Middle frontal gyrus (tissue), 1 donor: ENCODE measurements around the gene GPR84.
"Not testable (repeated sequence)": the region's sequence is repeated elsewhere in the genome, so short reads cannot be mapped to it uniquely, and the experiment has no call there.

Source experiments
- DNase-seq: peaks from one replicate; pipeline ENCODE4 v3.0.0-alpha.2; 2015; ENCODE audit warnings: low spot score; ENCODE audit errors: extremely low spot score

Gene GPR84

GRCh38 chr12:54356228-54356627 lies 8.1 kb downstream of the GPR84 start:
- no peak for DNase-seq

GRCh38 chr12:54355104-54355815 lies 9.0 kb downstream of the GPR84 start:
- DNase-seq = no peak

- not testable (repeated sequence) for DNase-seq
These were observed 10.0 kb downstream of the GPR84 start for GRCh38 chr12:54354271-54354670.

- no peak for DNase-seq
These were observed 11.1 kb downstream of the GPR84 start for GRCh38 chr12:54352891-54353874.

- no peak for DNase-seq
These were observed 12.2 kb downstream of the GPR84 start for GRCh38 chr12:54352022-54352531.

- DNase-seq = no peak
These were observed 12.9 kb downstream of the GPR84 start for GRCh38 chr12:54351341-54351740.

GRCh38 chr12:54350743-54351142 lies 13.5 kb downstream of the GPR84 start:
- DNase-seq = no peak

- DNase-seq = no peak
These were observed 14.6 kb downstream of the GPR84 start for GRCh38 chr12:54349679-54350078.

GRCh38 chr12:54349036-54349435 lies 15.2 kb downstream of the GPR84 start:
- DNase-seq = no peak

GRCh38 chr12:54341378-54342300 lies 22.6 kb downstream of the GPR84 start:
- DNase-seq = no peak

- no peak for DNase-seq
These were observed 23.4 kb downstream of the GPR84 start for GRCh38 chr12:54340846-54341245.

GRCh38 chr12:54338698-54339296 lies 25.5 kb downstream of the GPR84 start:
- no peak for DNase-seq

- no peak for DNase-seq
These were observed 26.2 kb downstream of the GPR84 start for GRCh38 chr12:54337854-54338650.

- DNase-seq = peak; percentile 9
These were observed 26.9 kb downstream of the GPR84 start for GRCh38 chr12:54337280-54337842.

- DNase-seq = no peak
These were observed 30.8 kb downstream of the GPR84 start for GRCh38 chr12:54333420-54334034.

GRCh38 chr12:54331461-54331860 lies 32.8 kb downstream of the GPR84 start:
- no peak for DNase-seq

GRCh38 chr12:54330442-54330841 lies 33.8 kb downstream of the GPR84 start:
- no peak for DNase-seq

- DNase-seq = no peak
These were observed 34.5 kb downstream of the GPR84 start for GRCh38 chr12:54329759-54330158.
